Ishikawa (cell line): Measurements from ENCODE around the gene RYR3.

Source experiments
- EP300 ChIP-seq: IDR thresholded peaks from 2 replicates; pipeline ENCODE4 v1.6.1; 2012; ENCODE audit warnings: borderline replicate concordance
- NFIC ChIP-seq: IDR thresholded peaks from 2 replicates; pipeline ENCODE4 v1.6.1; 2012
- RAD21 ChIP-seq: IDR thresholded peaks from 2 replicates; pipeline ENCODE4 v1.6.1; 2012; ENCODE audit warnings: low read depth
- TAF1 ChIP-seq: IDR thresholded peaks from 2 replicates; pipeline ENCODE4 v1.6.1; 2012; ENCODE audit warnings: low read depth, mild to moderate bottlenecking
- YY1 ChIP-seq: IDR thresholded peaks from 2 replicates; pipeline ENCODE4 v1.6.1; 2012; ENCODE audit warnings: low read depth
- ZBTB7A ChIP-seq: IDR thresholded peaks from 2 replicates; pipeline ENCODE4 v1.6.1; 2012; ENCODE audit warnings: low read depth
- TF ChIP-seq, protein P1 (sequence below): IDR thresholded peaks from 2 replicates; pipeline ENCODE4 v1.6.1; 2012; ENCODE audit warnings: low read depth, mild to moderate bottlenecking

DNA sequence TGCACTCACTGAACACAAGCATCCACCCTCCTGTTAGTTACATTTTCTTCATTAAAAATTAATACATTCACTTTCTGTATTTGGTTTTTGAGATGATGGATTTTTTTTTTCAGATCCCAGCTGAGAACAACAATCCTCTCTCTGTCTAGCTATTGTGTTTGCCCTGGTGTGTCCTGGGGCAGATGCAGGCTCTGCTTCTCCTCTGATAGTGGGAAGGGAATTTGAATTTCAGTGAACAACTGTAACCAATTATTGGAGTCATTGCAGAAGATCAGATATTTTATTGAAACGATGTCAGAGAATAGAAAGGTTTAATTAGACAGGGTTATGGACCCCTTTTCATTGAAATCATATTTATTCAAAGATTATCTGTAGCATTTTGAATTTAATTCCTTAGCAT lies 33.1 kb upstream of the RYR3 start:
- TF ChIP-seq TAF1 (no peak), YY1 (no peak), NFIC (no peak), EP300 (no peak), RAD21 (no peak), ZBTB7A (no peak)
- TF ChIP-seq, protein P1, sequence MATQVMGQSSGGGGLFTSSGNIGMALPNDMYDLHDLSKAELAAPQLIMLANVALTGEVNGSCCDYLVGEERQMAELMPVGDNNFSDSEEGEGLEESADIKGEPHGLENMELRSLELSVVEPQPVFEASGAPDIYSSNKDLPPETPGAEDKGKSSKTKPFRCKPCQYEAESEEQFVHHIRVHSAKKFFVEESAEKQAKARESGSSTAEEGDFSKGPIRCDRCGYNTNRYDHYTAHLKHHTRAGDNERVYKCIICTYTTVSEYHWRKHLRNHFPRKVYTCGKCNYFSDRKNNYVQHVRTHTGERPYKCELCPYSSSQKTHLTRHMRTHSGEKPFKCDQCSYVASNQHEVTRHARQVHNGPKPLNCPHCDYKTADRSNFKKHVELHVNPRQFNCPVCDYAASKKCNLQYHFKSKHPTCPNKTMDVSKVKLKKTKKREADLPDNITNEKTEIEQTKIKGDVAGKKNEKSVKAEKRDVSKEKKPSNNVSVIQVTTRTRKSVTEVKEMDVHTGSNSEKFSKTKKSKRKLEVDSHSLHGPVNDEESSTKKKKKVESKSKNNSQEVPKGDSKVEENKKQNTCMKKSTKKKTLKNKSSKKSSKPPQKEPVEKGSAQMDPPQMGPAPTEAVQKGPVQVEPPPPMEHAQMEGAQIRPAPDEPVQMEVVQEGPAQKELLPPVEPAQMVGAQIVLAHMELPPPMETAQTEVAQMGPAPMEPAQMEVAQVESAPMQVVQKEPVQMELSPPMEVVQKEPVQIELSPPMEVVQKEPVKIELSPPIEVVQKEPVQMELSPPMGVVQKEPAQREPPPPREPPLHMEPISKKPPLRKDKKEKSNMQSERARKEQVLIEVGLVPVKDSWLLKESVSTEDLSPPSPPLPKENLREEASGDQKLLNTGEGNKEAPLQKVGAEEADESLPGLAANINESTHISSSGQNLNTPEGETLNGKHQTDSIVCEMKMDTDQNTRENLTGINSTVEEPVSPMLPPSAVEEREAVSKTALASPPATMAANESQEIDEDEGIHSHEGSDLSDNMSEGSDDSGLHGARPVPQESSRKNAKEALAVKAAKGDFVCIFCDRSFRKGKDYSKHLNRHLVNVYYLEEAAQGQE = no peak
